NB4 (cell line): ENCODE measurements around the gene FLNB.

Experiments used
- DNase-seq: peaks from one replicate; pipeline ENCODE4 v3.0.0; 2010; ENCODE audit warnings: low read depth
- H3K4me3 ChIP-seq: one replicate; pipeline ENCODE4 v1.5.1; 2011; ENCODE audit warnings: mild to moderate bottlenecking, low read depth, low read length, moderate library complexity
- MYC ChIP-seq: IDR thresholded peaks from 2 replicates; pipeline ENCODE4 v1.6.1; 2011; ENCODE audit warnings: low read depth, low read length
- POLR2A ChIP-seq: IDR thresholded peaks from 2 replicates; pipeline ENCODE4 v1.6.1; 2011; ENCODE audit warnings: mild to moderate bottlenecking; ENCODE audit not compliant: insufficient read length; ENCODE audit errors: extremely low read depth
- TF ChIP-seq, protein P1 (sequence below): IDR thresholded peaks from one replicate; pipeline ENCODE4 v1.5.1; 2012; ENCODE audit warnings: low read depth, low read length
- TF ChIP-seq, protein P2 (sequence below): IDR thresholded peaks from 2 replicates; pipeline ENCODE4 v1.6.1; 2011; ENCODE audit warnings: low read depth, low read length

Gene FLNB

DNA sequence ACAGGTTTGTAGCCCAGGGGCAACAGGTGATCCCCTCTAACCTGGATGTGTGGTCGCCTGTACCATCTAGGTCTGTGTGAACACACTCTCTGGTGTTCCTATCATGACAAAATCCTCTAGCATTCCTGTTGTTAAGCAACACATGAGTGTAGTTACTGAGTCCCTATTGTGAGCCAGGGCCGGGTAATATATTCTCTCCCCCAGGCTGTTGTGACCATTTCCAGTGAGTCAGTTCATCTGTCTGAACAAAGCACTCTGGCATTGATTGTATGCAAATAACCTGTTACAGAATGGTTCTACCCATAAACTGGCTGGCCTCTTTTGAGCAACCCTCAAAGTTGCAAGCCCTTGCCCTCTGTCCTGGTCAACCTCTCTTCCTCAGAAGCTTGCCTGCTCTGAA lies 2.6 kb upstream of the FLNB start:
- DNase-seq, result no peak
- no peak overlapping the region for H3K4me3 ChIP-seq
- TF ChIP-seq POLR2A (no peak), MYC (no peak)
- TF ChIP-seq, protein P1, sequence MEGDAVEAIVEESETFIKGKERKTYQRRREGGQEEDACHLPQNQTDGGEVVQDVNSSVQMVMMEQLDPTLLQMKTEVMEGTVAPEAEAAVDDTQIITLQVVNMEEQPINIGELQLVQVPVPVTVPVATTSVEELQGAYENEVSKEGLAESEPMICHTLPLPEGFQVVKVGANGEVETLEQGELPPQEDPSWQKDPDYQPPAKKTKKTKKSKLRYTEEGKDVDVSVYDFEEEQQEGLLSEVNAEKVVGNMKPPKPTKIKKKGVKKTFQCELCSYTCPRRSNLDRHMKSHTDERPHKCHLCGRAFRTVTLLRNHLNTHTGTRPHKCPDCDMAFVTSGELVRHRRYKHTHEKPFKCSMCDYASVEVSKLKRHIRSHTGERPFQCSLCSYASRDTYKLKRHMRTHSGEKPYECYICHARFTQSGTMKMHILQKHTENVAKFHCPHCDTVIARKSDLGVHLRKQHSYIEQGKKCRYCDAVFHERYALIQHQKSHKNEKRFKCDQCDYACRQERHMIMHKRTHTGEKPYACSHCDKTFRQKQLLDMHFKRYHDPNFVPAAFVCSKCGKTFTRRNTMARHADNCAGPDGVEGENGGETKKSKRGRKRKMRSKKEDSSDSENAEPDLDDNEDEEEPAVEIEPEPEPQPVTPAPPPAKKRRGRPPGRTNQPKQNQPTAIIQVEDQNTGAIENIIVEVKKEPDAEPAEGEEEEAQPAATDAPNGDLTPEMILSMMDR, result no peak
- TF ChIP-seq, protein P2, sequence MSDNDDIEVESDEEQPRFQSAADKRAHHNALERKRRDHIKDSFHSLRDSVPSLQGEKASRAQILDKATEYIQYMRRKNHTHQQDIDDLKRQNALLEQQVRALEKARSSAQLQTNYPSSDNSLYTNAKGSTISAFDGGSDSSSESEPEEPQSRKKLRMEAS, result no peak

DNA sequence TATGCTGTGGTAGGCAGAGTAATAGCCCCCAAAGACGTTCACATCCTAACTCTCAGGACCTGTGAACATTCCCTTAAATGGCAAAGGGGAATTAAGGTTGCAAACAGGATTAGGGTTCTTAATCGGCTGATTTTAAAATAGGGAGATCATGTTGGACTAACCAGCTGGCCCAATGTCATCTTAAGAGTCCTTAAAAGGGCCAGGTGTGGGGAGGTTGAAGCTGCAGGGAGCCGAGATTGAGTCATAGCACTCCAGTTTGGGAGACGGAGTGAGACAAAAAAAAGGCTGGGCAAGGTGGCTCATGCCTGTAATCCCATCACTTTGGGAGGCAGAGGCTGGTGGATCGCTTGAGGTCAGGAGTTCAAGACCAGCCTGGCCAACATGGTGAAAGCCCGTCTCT lies 1.6 kb upstream of the FLNB start:
- TF ChIP-seq, protein P2, result no peak
- no peak for TF ChIP-seq POLR2A
- no peak for TF ChIP-seq MYC
- TF ChIP-seq, protein P1, result no peak
- H3K4me3 ChIP-seq, result no peak overlapping the region
- DNase-seq, result no peak

DNA sequence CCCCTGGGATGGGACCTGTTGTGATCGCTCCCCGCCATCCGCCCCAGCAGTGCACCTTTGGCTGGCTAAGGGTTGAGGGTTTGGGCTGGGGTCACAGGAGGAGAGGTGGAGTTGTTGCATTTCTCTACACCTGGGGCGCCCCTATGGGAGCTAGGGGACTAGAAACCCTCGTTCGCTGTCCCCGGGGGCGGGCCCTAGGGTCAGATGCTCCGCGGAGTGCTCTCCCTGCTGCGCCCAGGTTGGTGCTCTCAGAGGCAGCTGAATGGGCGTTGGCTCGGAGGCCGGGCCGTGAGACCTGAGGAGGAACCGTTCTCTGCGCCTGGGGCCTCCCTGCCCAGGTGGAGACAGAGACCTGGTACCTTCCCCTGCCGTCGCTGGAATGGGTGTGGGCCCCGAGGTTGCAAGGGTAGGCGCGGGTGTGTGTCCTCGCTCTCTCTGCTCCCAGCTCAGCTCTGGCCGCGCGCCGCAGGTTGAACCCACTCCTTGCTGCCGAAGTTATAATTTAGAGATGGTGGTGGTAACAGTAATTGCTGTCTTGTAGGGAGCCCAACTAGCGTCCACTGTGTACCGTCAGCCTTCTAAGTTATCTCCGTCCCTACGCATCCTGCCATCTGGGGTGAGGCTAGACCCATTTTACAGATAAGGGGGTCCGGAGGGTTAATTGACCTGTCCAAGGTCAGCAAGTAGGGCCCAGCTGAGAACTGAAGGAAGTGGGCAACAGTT lies 965 bp downstream of the FLNB start:
- peak overlapping the region; percentile 91 for H3K4me3 ChIP-seq
- TF ChIP-seq POLR2A (no peak), MYC (no peak)
- TF ChIP-seq, protein P2, result no peak
- TF ChIP-seq, protein P1, result no peak
- DNase-seq, result no peak

DNA sequence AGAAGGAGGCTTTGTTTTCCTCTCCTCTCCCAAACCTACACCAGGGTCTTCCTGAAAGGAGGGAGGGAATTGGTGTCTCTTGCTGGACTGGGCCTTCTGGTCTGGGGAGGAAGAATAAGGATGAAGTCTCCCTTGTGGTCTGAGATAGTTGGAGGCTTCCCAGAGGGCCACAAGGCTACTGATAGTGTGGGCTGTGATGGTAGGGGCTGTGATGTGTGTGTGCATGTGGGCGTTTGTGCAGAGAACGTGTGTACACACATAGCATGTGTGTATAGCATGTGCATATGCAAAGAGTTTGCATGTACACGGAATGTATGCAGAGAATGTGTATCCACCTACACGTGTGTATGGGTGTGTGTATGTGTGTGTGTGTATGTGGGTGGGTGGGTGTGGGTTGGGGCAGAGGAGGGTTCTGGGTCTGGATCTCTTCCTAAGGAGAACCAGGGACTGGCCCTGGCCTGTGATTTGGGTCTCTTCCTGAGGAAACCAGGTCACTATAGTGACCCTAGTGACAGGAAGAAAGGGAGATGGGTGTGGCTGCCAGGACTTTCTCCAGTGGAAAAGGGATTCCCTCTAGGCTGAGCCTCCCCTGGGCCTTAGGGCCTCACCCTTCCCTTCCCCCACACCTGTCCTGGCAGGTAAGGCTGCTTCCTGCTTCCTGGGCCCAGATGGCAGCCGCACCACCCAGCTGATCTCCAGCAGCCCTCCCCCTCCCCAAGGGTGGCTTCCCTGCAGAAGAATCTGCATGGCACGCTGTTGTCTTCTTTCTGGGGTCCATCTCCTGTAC lies 1.7 kb downstream of the FLNB start:
- H3K4me3 ChIP-seq, result peak overlapping the region; percentile 91
- TF ChIP-seq POLR2A (no peak), MYC (no peak)
- TF ChIP-seq, protein P2, result no peak
- TF ChIP-seq, protein P1, result no peak

DNA sequence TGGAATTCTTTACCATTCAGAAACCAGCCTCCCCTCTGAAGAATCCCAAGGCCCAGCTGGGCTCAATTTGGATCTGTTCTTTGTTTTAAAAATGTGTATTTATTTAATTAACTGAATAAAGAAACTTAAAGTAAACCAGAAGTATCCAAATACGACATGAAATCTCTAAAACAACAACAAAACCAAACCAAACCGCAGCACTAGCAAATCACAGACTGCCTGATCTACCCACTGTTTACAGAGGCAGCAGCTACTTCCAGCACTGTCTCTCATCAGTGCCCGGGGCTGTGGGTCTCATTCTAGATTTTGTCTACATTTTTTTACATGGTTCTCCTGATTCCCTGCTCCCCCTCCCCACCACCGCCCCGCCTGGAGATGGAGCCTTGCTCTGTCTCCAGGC lies 2.3 kb downstream of the FLNB start:
- H3K4me3 ChIP-seq, result no peak overlapping the region
- no peak for DNase-seq
- TF ChIP-seq, protein P1, result no peak
- TF ChIP-seq POLR2A (no peak), MYC (no peak)
- TF ChIP-seq, protein P2, result no peak

More for the DNA sequence above, 1.7 kb downstream of the FLNB start:
- no peak for DNase-seq
